H1 (cell line): ENCODE results near the gene CD247. TPM values are rescaled to one million over a fixed set of nuclear protein-coding genes. Genes with fewer than 3 reads are reported as not detected.

Experiments
- ATF2 ChIP-seq: IDR thresholded peaks from 2 replicates; pipeline ENCODE4 v1.6.1; 2012; ENCODE audit warnings: low read length, inconsistent platforms
- CBX5 ChIP-seq: fragments of 300-800, 300-1000 bp; sonication (generic); IDR thresholded peaks from 2 replicates; pipeline ENCODE4 v1.7.1; 2016; ENCODE audit warnings: antibody characterized with exemption, low read length, low read depth
- E2F6 ChIP-seq: IDR thresholded peaks from 2 replicates; pipeline ENCODE4 v1.6.1; 2012; ENCODE audit warnings: inconsistent platforms
- EP300 ChIP-seq, 2 experiments: IDR thresholded peaks; 1 replicate in 1 of 2; 2 replicates in 1 of 2; pipeline ENCODE4 v1.6.1; 2011 to 2012; ENCODE audit warnings: low read depth in 2 of 2, low read length in 2 of 2, mild to moderate bottlenecking in 2 of 2, borderline replicate concordance in 1 of 2, inconsistent platforms in 1 of 2, moderate library complexity in 1 of 2
- JUND ChIP-seq: IDR thresholded peaks from 2 replicates; pipeline ENCODE4 v1.6.1; 2011; ENCODE audit warnings: mild to moderate bottlenecking, improper control_type of control experiment, low read length
- NANOG ChIP-seq: IDR thresholded peaks from 2 replicates; pipeline ENCODE4 v1.6.1; 2011; ENCODE audit warnings: low read length, low read depth, mild to moderate bottlenecking, inconsistent platforms; ENCODE audit not compliant: insufficient read depth, poor library complexity, severe bottlenecking
- POLR2A ChIP-seq, 2 experiments: IDR thresholded peaks; 1 replicate in 1 of 2; 2 replicates in 1 of 2; pipeline ENCODE4 v1.6.1; 2011; ENCODE audit warnings: low read depth in 2 of 2, low read length in 2 of 2, mild to moderate bottlenecking in 2 of 2; ENCODE audit errors: control extremely low read depth in 1 of 2
- polyA plus RNA-seq, 7 experiments: library from polyadenylated mRNA; depleted of rRNA in 3 of 7; stranded (reverse) in 5 of 7; unstranded in 2 of 7; fragments of >200 nt in 5 of 7; fragments of 200-250 nt in 2 of 7; gene quantifications; 1 replicate in 5 of 7; 2 replicates in 1 of 7; 4 replicates in 1 of 7; pipeline versions ENCODE4 v1.2.1 to v1.2.3, GENCODE V29; 2011 to 2013; ENCODE audit warnings: missing spikeins in 2 of 7, mixed read lengths in 2 of 7
- total RNA-seq: library from RNA; stranded (reverse); fragmentation: NEBNext Ultra II Directional; extraction: Animal tissue kit (Norgen Biotek cat#: 25700); gene quantifications from 2 replicates; pipeline ENCODE4 v1.2.1, GENCODE V29; 2021

Gene CD247
- total and polyA plus RNA-seq, 2 of the 8 experiments (the other 6 are each of a cell fraction or from before 2014, with no cell fraction given), result 2.0 to 2.2 TPM

GRCh38 chr1:167562702-167563101 lies 44.4 kb upstream of the CD247 start (continued):
- TF ChIP-seq NANOG (no peak), JUND (no peak), ATF2 (no peak), EP300 (IDR thresholded peaks at IDR 0.05; ENCODE audit: borderline replicate concordance in 1 of 2, low read depth in 2 of 2, low read length in 2 of 2) (no peak), POLR2A (IDR thresholded peaks at IDR 0.05; ENCODE audit: control extremely low read depth in 1 of 2, low read depth in 2 of 2, low read length in 2 of 2) (no peak), CBX5 (no peak), E2F6 (no peak)
- TF ChIP-seq, all 59 proteins: peak for 0
